Activated T-cell treated with anti-CD3 and anti-CD28 coated beads for 1 hour (primary cell): ENCODE results near the gene NRXN2.

Experiments used
- DNase-seq: peaks from one replicate; pipeline ENCODE4 v3.0.0-alpha.2; 2020; ENCODE audit warnings: low read depth

The NRXN2 gene

DNA sequence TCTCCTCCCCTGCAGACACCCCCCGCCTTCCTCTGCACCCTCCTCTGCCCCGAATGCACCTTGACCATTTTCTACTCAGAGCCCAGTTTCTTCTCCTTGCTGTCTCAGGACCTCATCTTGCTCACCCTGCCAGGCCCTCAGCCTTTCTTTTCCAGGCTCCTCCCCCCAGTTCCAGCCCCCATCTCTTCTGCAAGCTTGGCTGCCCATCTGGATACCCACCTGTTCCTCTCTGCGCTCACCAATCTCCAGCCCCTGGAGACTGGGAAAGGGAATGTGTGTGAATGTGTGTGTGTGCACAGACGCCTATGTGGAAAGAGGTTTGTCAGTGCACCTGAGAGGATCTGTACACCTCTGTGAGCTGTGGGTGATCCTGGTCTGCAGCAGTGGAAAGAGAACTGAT is 95.6 kb downstream of the NRXN2 start:
- no peak for DNase-seq

DNA sequence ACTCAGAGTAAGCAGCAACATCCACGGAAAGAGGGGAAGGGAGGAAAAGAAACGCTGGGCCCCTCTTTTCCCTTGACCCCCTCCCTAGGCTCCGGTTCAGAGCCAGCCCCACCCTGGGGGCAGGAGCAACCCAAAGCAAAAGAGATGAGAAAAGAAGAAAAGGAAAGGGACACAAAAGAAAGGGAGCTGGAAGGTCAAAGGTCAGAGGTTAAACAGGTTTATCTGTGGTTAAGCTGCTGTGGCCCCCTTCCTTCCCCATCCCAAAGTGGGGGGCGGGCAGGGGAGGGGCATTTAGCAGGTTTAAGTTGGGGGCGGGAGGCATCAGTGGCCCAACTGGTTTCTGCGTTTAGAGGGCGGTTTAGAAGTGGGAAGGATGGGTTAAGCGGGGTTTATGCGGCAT is 96.4 kb downstream of the NRXN2 start:
- no peak for DNase-seq

DNA sequence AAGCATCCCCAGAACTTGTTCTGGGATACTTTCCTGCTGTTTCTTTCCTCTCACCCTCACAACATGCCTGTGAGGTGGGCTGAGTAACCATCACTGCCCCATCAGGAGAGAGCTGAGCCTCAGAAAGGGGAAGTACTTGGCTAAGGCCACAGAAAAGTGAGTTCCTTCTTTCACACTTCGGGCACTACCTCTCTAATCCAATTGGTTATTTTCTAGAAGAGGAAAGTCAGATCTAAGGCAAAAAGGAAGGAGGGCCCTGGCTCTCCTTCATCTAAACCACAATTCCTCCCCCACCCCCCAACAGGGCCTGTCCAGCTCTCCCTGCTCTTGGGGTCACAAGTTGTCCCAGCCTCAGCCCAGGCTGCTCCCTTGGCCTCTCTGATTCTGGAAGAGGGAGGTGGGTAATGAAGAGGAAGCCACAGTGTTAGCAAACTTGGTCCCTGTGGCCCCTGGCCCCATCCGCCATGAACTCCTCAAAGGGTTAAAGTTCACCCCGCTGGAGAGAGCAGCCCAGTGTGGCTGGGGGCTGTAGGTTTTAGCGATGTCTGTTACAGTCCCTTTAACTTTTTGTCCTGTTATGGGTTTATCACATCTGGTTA is 98.0 kb downstream of the NRXN2 start:
- no peak for DNase-seq

DNA sequence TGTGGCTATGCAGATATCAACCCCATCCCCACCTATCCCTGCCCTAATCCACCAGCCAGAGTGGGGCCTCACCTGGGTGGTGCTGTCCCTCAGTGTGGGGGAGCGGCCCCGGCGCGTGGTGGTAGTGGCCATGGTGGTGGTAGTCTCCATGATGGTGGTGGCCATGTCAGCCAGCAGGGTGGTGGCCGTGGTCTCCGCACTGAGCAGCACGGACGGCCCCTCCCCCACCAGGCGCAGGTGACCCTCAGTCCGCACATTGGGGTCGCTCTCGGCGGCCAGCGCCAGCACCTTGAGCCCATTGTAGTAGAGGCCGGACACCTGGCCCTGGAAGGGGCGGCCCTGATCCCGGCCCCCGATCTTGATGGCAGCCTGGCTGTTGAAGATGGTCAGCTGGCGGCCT is 100.3 kb downstream of the NRXN2 start:
- no peak for DNase-seq

DNA sequence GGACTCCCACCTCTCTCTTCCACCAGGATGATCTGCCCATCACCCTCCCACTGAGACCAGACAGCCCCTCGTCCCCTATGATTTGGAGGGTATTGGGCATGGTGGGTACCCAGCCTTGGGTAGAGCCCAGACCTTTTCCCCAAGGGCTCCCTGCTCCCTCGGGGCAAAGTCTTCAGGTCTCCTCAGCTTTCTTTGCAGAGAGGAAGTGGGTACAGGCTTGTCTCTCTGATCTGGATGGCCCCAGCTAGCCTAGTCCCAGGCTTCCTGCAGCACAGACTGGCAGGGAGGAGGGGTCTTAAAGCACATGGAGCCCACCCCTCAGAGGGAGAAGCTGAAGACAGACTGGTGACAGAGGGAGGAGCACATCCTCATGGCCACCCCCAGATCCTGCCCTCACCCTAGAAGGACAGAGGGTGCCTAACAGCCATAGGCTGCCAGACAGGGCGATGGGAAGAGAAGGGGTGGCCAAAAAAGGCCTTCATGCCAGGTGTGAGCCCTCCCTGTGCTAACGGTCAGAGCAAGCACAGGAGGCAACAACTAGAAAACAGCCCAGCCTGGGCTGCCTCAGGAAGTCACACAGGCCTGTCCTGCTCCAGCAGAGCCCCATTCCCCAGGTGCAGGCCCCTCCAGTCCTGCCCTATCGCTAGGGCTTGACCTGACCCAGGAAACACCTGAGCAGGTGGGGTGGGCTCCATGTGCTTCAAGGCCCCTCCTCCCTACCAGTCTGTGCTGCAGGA is 101.5 kb downstream of the NRXN2 start:
- no peak for DNase-seq

DNA sequence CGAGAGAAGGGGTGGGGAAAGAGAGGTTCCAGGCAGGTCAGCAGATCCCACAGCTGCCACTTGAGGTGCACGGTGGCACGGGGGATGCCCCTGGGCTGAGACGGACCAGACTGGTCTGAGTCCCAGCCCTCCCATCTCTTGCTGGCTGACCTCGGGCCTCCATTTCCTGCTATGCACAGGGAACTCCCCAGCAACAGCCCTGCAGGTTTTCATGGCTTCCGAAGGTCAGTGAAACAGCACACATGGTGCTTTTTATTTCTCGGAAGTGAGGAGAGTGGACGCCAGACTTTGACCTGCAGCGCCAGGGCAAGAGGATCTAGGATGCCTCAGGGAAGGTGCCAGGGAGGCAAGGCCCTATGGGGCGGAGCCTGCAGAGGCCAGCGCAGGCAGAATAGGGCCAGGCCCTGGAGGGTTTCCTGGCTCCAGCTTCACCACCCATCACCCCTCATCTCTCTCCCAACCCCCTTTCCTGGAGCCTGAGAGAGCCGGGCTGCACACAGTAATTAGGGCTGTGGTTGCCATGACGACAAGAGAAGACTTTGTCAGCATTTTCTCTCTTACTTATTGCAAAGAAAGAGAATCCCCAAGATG is 102.5 kb downstream of the NRXN2 start:
- no peak for DNase-seq

- no peak for DNase-seq
Observed at GRCh38 chr11:64619811-64620380, 103.1 kb downstream of the NRXN2 start.

DNA sequence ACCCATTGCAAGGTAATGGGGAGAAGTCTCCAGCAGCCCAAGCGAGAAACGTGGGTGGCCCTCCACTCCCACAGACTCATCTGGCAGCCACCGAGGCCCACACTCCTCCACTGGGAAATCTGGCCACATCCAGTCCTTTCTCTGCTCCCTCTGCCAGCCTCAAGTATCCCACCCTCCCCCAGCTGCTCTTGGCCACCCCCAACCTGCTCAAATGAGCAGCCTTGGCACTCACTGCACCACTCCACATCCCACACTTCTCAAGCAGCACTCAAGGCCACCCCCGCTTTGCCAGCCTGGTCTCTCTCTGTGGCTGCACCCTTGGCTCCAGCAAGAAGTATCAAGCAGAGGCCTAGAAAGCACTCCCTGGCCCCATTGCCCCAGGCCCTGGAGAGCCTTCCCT is 103.8 kb downstream of the NRXN2 start:
- no peak for DNase-seq

DNA sequence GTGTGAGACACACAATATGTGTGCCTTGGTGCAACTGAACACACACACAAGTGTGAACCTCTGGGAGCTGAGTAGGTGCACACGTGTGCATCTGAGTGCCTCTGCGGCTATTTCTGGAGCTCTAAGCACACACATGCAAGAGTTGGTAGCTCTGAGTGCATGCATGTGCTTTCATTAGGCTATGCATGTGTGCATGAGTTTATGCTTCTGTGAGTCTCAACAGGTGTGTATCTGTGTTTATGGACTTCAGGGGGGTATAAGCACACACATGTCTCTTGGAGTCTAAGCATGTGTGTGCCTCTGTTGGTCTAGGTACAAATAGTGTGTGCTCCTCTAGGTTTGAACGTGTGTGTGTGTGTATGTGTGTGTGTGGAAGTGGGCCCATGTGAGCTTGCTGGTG is 106.2 kb downstream of the NRXN2 start:
- DNase-seq, result no peak

- DNase-seq, result no peak
Observed at GRCh38 chr11:64614917-64615316, 108.1 kb downstream of the NRXN2 start.

- DNase-seq, result no peak
Observed at GRCh38 chr11:64613648-64614047, 109.3 kb downstream of the NRXN2 start.

DNA sequence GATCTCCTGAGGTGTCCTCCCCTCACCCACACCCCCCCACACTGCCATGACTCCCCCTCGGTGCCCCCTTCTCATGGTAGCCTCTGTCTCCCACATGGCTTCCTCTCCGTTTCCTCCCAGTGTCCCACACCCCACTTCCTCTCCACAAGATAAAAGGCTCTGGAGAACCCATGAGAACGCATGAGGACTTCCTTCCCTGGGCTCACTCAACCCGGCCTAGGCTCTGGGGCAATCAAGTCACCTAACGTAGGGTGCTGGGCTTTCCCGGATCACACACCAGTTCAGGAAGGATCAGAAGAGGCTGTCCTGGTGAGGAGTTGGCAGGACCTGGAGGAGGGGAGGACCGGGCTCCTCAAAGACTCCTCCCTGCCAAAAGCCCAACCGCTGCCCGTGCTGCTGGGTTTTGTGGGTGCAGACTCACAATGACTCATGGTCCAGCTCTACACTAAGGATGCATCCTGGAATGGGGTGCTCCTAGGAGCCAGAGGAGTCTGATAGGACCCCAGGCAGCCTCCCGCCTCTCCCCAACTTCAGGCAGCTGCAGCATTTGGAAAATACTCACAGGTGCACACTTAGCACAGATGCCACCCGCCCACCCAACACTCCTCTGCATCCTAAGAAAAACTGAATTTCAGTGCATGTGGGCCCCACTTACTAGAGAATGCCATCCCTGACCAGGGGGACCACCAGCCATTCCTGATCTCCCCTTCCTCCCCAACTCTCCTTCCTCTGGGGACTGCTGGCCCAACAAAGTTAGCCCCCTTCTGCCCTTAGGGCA is 110.9 kb downstream of the NRXN2 start:
- no peak for DNase-seq

GRCh38 chr11:64611176-64611575 is 111.8 kb downstream of the NRXN2 start:
- no peak for DNase-seq

DNA sequence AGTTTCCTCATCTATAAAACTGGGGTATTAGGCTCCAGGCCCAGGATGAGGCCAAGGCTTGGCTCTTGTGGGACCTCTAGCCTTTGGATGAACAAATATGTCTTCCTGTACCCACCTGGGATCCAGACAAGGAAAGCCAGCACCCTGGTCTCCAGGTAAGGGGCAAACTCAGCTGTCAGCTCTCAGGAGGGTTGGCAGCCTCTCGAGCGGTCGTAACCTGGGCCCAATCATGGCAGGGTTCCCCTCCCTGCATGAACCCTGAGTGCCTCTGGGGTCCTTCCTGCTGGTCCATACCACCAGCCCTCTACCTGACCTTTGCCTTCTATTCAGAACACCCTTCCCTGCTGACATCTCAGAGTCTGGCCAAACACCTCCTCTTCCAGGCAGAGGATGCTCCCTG is 112.4 kb downstream of the NRXN2 start:
- no peak for DNase-seq

- DNase-seq, result no peak
Observed at GRCh38 chr11:64609436-64610047, 113.5 kb downstream of the NRXN2 start.

GRCh38 chr11:64608636-64609035 is 114.4 kb downstream of the NRXN2 start:
- DNase-seq, result no peak

DNA sequence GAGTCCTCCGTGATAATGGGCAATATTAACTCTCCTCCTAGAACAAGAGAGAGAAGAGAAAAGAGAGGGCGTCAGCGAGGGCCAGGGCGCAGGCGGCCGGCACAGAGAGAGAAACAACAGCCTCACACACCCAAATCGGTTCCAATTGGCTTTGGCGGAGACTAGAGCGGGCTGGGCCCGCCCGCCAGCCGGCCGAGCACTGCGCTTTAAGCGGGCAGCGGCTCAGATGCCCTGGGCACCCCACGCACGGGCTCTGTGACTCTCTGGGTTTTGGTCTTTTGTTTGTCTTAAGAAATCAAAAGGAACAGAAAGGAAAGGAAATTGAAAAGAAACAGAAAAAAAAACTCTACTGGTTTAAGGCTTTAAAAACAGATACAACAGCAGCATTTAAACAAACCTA is 115.0 kb downstream of the NRXN2 start:
- DNase-seq, result no peak

DNA sequence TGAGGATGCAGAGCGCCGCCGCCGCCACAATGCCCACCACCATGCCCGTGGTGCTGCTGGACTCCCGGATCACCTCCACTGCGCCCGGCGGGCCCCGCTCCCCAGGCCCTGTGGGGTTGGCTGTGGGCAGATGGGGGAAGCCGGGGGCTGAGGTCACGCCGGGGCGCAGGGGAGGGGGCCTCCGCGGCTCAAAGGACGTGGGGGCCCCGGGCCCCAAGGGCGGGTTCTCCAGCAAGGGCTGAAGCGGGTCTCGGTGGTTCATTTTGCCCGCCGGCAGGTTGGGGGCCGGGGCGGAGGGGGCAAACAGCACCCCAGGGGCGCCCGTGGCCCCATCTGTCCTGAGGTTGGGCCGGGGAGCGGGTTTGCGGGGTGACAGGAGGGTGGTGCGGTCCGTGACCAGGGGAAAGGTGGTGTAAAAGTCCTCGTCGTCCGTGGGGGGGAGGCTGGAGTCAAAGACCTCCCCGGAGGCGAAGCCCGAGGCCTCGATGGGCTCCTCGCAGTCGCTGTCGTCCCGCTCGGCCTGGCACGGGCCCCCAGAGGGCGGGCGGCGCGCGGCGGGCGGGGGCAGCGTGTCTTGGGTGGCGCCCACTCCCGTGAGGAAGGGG is 115.5 kb downstream of the NRXN2 start:
- DNase-seq, result no peak

- DNase-seq, result no peak
Observed at GRCh38 chr11:64606796-64607380, 116.1 kb downstream of the NRXN2 start.

GRCh38 chr11:64605656-64606585 is 117.1 kb downstream of the NRXN2 start:
- no peak for DNase-seq
